ENCODE data around the gene OR2AG1.

OR2AG1 gene

DNA sequence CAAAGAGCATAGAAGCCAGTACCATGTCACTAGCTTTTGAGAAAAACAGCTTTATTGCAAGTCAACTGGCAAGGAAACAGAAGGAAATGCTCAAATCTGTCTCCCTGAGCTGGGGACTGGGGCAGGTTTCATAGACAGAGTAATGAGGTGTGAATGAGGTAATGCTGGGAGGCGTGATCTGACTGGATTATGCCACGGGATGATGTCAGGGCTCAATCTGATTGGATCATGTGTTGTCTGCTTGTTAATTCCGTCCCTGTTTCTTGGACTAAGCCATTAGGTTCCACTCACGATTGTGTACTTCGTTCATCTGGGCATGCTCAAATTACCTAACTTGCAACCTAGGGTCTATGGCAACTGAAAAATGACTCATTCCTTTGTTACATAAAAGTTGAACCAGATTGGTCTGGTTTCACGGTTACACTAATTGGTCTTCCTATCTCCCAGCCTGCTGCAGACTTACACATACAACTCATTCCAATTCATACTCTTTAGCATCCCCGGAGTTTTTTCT lies 42.5 kb downstream of the OR2AG1 start:
- Mint-ChIP-seq H3K4me3 (no peak overlapping the region), H3K4me1 (no peaks in the 10 kb centered on the region), H3K36me3 (ENCODE audit: low read depth) (no peaks in the 10 kb centered on the region), H3K27me3 (peaks cover 11% of the 10 kb centered on the region), H3K27ac (no peak overlapping the region), H3K9me3 (peaks cover 2% of the 10 kb centered on the region)
- ATAC-seq (no peak), DNase-seq (no peak)

DNA sequence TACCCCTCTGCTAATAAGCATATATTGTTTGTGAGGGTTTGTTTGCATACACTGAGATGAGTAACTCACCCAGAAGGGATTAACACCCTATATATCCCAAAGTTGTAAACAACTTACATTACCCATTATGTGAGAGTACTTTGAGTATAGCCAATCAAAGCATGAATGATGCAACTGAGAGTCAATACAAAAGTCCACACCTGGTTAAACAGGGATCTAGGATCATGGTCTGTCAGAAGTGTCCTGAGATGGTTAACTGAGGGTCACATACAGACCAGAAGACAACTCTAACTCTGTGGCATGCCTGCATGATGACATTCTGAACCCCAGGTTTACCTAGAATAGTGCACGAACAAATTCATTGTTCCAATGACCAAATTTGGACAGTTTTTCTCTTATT lies 45.3 kb downstream of the OR2AG1 start:
- Mint-ChIP-seq H3K36me3 (ENCODE audit: low read depth) (no peaks in the 10 kb centered on the region), H3K4me3 (no peak overlapping the region), H3K27me3 (peaks cover 8% of the 10 kb centered on the region), H3K4me1 (no peaks in the 10 kb centered on the region), H3K27ac (no peak overlapping the region), H3K9me3 (no peaks in the 10 kb centered on the region)
- no peak for DNase-seq
- ATAC-seq: no peak

DNA sequence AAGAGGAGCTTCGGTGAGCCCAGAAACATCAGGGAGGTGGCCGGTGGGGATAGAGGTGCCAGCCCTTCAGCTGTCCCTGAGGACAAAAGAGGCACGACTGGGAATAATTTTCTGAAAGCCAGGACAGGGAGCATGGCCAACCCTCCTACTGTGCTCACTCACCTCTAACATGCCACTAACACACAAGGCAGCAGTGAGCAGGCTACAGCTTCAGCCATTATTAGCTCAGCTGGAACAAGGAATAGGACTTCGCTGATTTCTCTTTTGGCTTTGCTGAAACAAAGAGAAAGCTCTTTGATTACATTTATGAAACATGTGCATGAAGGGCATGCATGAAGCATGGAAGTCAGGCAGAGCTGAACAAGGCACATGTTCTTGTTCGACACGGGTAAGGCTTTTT lies 50.5 kb downstream of the OR2AG1 start:
- Mint-ChIP-seq H3K27me3 (peaks cover 5% of the 10 kb centered on the region), H3K4me3 (no peak overlapping the region), H3K27ac (no peak overlapping the region), H3K36me3 (ENCODE audit: low read depth) (no peaks in the 10 kb centered on the region), H3K9me3 (no peaks in the 10 kb centered on the region), H3K4me1 (no peaks in the 10 kb centered on the region)
- ATAC-seq (no peak), DNase-seq (no peak)

DNA sequence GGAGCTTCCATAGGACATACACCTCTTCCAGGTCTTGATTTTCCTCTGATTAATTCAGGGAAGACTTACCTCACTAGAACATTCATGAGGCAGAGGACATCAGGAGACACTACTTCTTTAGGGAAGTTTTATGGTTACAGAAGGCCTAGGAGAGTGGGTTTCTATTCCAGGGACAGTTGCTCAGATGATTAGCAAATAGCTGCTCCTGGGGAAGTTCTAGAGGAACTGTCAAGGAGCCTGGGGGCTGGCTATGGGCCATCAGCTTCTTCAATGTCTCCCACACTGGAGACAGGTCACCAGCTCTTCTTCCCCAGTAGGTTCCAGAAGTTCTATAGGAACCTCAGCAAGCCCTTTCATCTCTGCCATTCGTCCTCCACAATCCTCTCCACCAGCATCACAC lies 51.2 kb downstream of the OR2AG1 start:
- Mint-ChIP-seq H3K9me3 (no peaks in the 10 kb centered on the region), H3K27me3 (peaks cover 5% of the 10 kb centered on the region), H3K4me1 (no peaks in the 10 kb centered on the region), H3K4me3 (no peak overlapping the region), H3K36me3 (ENCODE audit: low read depth) (no peaks in the 10 kb centered on the region), H3K27ac (no peak overlapping the region)
- ATAC-seq: no peak
- no peak for DNase-seq

Measured in activated naive CD8-positive, alpha-beta T cell treated with anti-CD3 and anti-CD28 coated beads, Interleukin-2, amount 50 U/mL, for 24 hours (primary cell).